K562 (cell line): Measurements from ENCODE around the gene KLF13.

Experiments used
- KDM1A ChIP-seq, 2 experiments: fragments of 450-650 bp; IDR thresholded peaks; 2 replicates each; pipeline ENCODE4 v1.6.1; 2016; ENCODE audit warnings: mild to moderate bottlenecking in 2 of 2
- PCBP1 ChIP-seq: fragments of 200-400 bp; formaldehyde crosslinking; IDR thresholded peaks from 2 replicates; pipeline ENCODE4 v1.6.1; 2018; ENCODE audit warnings: mild to moderate bottlenecking, low read depth, low read length; ENCODE audit not compliant: poor library complexity, severe bottlenecking
- PHF20 ChIP-seq: fragments of 450-650 bp; IDR thresholded peaks from 2 replicates; pipeline ENCODE4 v1.6.1; 2018; ENCODE audit not compliant: partially characterized antibody
- POLR2AphosphoS5 ChIP-seq: IDR thresholded peaks from 2 replicates; pipeline ENCODE4 v1.6.1; 2011; ENCODE audit warnings: mild to moderate bottlenecking, low read depth, low read length, moderate library complexity; ENCODE audit not compliant: control insufficient read depth, insufficient read depth
- TCF7 ChIP-seq: sonication (generic); IDR thresholded peaks from 2 replicates; pipeline ENCODE4 v1.6.1; 2016; ENCODE audit warnings: antibody characterized with exemption, borderline replicate concordance
- TEAD1 ChIP-seq, 2 experiments: fragments of 450-650 bp in 1 of 2; sonication (generic) in 1 of 2; formaldehyde crosslinking; IDR thresholded peaks; 2 replicates each; pipeline versions ENCODE4 v1.4.0 to v1.8.0; 2020 to 2022; ENCODE audit warnings: mild to moderate bottlenecking in 2 of 2, missing genetic modification reagents in 1 of 2
- YBX1 ChIP-seq: fragments of 450-650 bp; IDR thresholded peaks from 2 replicates; pipeline ENCODE4 v1.7.1; 2016; ENCODE audit warnings: mild to moderate bottlenecking
- ZFX ChIP-seq: sonication (generic); formaldehyde crosslinking; IDR thresholded peaks from 2 replicates; pipeline ENCODE4 v1.8.0; 2022; ENCODE audit warnings: mild to moderate bottlenecking, missing genetic modification reagents, moderate library complexity
- ZNF12 ChIP-seq: sonication (generic); formaldehyde crosslinking; IDR thresholded peaks from 2 replicates; pipeline ENCODE4 v1.4.0; 2020; ENCODE audit warnings: mild to moderate bottlenecking, missing genetic modification reagents
- ZNF184 ChIP-seq: sonication (generic); formaldehyde crosslinking; IDR thresholded peaks from 2 replicates; pipeline ENCODE4 v1.5.0; 2020; ENCODE audit warnings: missing genetic modification reagents
- TF ChIP-seq, protein P1 (sequence below): fragments of 150-350 bp; conservative IDR thresholded peaks from 2 replicates; pipeline ENCODE4 v1.6.1; 2014; ENCODE audit warnings: low read length
- TF ChIP-seq, protein P2 (sequence below), 3 experiments: IDR thresholded peaks in 2 of 3; conservative IDR thresholded peaks in 1 of 3; 2 replicates each; pipeline ENCODE4 v1.5.1; 2011 to 2012; ENCODE audit warnings: low read length in 3 of 3, mild to moderate bottlenecking in 3 of 3, control low read depth in 2 of 3, improper control_type of control experiment in 1 of 3, inconsistent platforms in 1 of 3, low read depth in 1 of 3, mixed read lengths in 1 of 3, moderate library complexity in 1 of 3; ENCODE audit not compliant: insufficient read depth in 2 of 3
- TF ChIP-seq, protein P3 (sequence below): fragments of 450-650 bp; IDR thresholded peaks from 2 replicates; pipeline ENCODE4 v1.6.1; 2016

DNA sequence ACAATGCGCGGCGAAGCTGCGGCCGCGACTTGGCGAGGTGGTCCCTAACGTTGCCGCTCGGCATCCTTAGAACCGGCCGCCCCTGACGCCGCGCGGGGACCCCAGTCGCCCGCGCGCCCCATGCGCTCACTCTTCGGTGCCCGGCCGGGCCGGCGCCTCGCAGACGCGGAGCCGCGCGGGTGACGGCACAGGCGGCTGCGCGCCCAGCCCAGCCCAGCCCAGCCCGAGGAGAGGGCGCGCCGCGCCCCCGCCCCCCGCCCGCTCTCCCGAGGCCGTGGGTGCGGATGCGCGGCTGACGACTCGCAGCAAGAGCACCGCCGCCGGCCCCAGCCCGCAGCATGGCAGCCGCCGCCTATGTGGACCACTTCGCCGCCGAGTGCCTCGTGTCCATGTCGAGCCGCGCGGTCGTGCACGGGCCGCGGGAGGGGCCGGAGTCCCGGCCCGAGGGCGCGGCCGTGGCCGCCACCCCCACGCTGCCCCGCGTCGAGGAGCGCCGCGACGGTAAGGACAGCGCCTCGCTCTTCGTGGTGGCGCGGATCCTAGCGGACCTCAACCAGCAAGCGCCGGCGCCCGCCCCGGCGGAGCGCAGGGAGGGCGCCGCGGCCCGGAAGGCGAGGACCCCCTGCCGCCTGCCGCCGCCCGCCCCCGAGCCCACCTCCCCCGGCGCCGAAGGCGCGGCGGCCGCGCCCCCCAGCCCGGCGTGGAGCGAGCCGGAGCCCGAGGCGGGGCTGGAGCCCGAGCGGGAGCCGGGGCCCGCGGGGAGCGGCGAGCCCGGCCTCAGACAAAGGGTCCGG lies 437 bp downstream of the KLF13 start:
- no peak for TF ChIP-seq ZNF184
- TF ChIP-seq PHF20, result no peak
- no peak for TF ChIP-seq TEAD1 (CRISPR knock-in tag; IDR thresholded peaks at IDR 0.05)
- TF ChIP-seq KDM1A (IDR thresholded peaks at IDR 0.05), result no peak
- no peak for TF ChIP-seq YBX1
- TF ChIP-seq, protein P1, sequence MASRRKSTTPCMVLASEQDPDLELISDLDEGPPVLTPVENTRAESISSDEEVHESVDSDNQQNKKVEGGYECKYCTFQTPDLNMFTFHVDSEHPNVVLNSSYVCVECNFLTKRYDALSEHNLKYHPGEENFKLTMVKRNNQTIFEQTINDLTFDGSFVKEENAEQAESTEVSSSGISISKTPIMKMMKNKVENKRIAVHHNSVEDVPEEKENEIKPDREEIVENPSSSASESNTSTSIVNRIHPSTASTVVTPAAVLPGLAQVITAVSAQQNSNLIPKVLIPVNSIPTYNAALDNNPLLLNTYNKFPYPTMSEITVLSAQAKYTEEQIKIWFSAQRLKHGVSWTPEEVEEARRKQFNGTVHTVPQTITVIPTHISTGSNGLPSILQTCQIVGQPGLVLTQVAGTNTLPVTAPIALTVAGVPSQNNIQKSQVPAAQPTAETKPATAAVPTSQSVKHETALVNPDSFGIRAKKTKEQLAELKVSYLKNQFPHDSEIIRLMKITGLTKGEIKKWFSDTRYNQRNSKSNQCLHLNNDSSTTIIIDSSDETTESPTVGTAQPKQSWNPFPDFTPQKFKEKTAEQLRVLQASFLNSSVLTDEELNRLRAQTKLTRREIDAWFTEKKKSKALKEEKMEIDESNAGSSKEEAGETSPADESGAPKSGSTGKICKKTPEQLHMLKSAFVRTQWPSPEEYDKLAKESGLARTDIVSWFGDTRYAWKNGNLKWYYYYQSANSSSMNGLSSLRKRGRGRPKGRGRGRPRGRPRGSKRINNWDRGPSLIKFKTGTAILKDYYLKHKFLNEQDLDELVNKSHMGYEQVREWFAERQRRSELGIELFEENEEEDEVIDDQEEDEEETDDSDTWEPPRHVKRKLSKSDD, result no peak
- peak; percentile 51 for TF ChIP-seq ZFX (CRISPR knock-in tag)
- TF ChIP-seq, protein P2, sequence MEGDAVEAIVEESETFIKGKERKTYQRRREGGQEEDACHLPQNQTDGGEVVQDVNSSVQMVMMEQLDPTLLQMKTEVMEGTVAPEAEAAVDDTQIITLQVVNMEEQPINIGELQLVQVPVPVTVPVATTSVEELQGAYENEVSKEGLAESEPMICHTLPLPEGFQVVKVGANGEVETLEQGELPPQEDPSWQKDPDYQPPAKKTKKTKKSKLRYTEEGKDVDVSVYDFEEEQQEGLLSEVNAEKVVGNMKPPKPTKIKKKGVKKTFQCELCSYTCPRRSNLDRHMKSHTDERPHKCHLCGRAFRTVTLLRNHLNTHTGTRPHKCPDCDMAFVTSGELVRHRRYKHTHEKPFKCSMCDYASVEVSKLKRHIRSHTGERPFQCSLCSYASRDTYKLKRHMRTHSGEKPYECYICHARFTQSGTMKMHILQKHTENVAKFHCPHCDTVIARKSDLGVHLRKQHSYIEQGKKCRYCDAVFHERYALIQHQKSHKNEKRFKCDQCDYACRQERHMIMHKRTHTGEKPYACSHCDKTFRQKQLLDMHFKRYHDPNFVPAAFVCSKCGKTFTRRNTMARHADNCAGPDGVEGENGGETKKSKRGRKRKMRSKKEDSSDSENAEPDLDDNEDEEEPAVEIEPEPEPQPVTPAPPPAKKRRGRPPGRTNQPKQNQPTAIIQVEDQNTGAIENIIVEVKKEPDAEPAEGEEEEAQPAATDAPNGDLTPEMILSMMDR (IDR thresholded peaks at IDR 0.05 in 2 of 3, conservative IDR thresholded peaks at IDR 0.05 in 1 of 3; ENCODE audit: insufficient read depth in 2 of 3, low read depth in 1 of 3, low read length in 3 of 3), result no peak
- no peak for TF ChIP-seq PCBP1
- TF ChIP-seq POLR2AphosphoS5, result no peak
- TF ChIP-seq ZNF12 (CRISPR knock-in tag), result no peak
- TF ChIP-seq, protein P3, sequence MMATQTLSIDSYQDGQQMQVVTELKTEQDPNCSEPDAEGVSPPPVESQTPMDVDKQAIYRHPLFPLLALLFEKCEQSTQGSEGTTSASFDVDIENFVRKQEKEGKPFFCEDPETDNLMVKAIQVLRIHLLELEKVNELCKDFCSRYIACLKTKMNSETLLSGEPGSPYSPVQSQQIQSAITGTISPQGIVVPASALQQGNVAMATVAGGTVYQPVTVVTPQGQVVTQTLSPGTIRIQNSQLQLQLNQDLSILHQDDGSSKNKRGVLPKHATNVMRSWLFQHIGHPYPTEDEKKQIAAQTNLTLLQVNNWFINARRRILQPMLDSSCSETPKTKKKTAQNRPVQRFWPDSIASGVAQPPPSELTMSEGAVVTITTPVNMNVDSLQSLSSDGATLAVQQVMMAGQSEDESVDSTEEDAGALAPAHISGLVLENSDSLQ, result no peak
- TF ChIP-seq TCF7, result no peak
